DND-41 (cell line): ENCODE measurements around the gene B3GALT4.

Source experiments
- ATAC-seq: fragments of 200-7000 bp; cut with Tn5 transposase; 3 replicates; pipeline ENCODE4 v1.9.1; 2021; ENCODE audit warnings: low read depth; ENCODE audit not compliant: insufficient read depth
- DNase-seq: peaks from one replicate; pipeline ENCODE4 v3.0.0-alpha.2; 2020
- H2AFZ ChIP-seq: 2 replicates; pipeline ENCODE4 v1.6.0; 2012; ENCODE audit warnings: low read depth, low read length
- H3K27ac ChIP-seq: 2 replicates; pipeline ENCODE4 v1.5.1; 2012; ENCODE audit warnings: low read length, inconsistent platforms
- H3K27me3 ChIP-seq: fragments of 200-600 bp; sonication (generic); 2 replicates; pipeline ENCODE4 v1.6.0; 2012; ENCODE audit warnings: low read length, mild to moderate bottlenecking, inconsistent platforms; ENCODE audit not compliant: insufficient read depth, poor library complexity
- H3K36me3 ChIP-seq: 2 replicates; pipeline ENCODE4 v1.5.1; 2012; ENCODE audit warnings: low read length, inconsistent platforms; ENCODE audit not compliant: insufficient read depth
- H3K4me1 ChIP-seq: 2 replicates; pipeline ENCODE4 v1.5.1; 2012; ENCODE audit warnings: mild to moderate bottlenecking, low read length; ENCODE audit not compliant: insufficient read depth
- H3K4me2 ChIP-seq: 2 replicates; pipeline ENCODE4 v1.6.0; 2012; ENCODE audit warnings: mild to moderate bottlenecking, moderate library complexity, low read length, inconsistent platforms; ENCODE audit not compliant: insufficient read depth
- H3K4me3 ChIP-seq, 2 experiments: fragments of 200-600 bp in 1 of 2; shearing (Covaris generic) in 1 of 2; 2 replicates each; pipeline ENCODE4 v1.5.1; 2012 to 2016; ENCODE audit warnings: inconsistent platforms in 2 of 2, low read length in 2 of 2, mild to moderate bottlenecking in 2 of 2, low read depth in 1 of 2, moderate library complexity in 1 of 2
- H3K79me2 ChIP-seq: 2 replicates; pipeline ENCODE4 v1.6.0; 2012; ENCODE audit warnings: low read length, inconsistent platforms; ENCODE audit not compliant: insufficient read depth
- H3K9ac ChIP-seq: 2 replicates; pipeline ENCODE4 v1.6.0; 2012; ENCODE audit warnings: low read depth, mild to moderate bottlenecking, inconsistent platforms, low read length, moderate library complexity
- H3K9me3 ChIP-seq: 2 replicates; pipeline ENCODE4 v1.5.1; 2012; ENCODE audit warnings: low read length, moderate library complexity, mild to moderate bottlenecking, inconsistent platforms; ENCODE audit not compliant: insufficient read depth, severe bottlenecking
- H4K20me1 ChIP-seq: 2 replicates; pipeline ENCODE4 v1.6.0; 2012; ENCODE audit warnings: low read length; ENCODE audit not compliant: insufficient read depth
- EZH2 ChIP-seq: IDR thresholded peaks from 3 replicates; pipeline ENCODE4 v1.6.1; 2012; ENCODE audit warnings: borderline replicate concordance, low read depth, mild to moderate bottlenecking, moderate library complexity, low read length, inconsistent platforms; ENCODE audit not compliant: severe bottlenecking
- TF ChIP-seq, protein P1 (sequence below): IDR thresholded peaks from 2 replicates; pipeline ENCODE4 v1.5.1; 2012; ENCODE audit warnings: borderline replicate concordance, low read length, moderate library complexity, mild to moderate bottlenecking; ENCODE audit not compliant: poor library complexity, severe bottlenecking; ENCODE audit errors: extremely low read depth

B3GALT4 gene

DNA sequence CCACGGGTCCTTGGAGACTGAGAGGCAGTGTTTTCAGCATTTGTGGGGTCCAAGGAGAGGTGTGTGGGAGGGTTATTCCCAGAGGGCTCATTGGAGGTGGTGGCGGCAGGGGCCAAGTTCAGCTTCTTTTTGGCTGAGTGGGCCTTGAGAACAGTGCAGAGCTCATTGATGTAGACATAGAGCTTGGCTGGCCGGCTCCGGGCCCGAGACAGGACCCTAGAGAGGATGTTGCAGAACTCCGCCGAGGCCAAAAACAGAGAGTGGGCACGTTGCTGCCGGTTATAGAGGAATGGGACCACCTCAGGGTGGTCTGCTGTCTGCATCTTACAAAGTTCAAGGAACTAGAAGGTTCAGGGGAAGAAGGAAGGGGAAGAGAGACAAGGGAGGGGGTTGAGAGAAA lies 44.3 kb downstream of the B3GALT4 start:
- TF ChIP-seq, protein P1, sequence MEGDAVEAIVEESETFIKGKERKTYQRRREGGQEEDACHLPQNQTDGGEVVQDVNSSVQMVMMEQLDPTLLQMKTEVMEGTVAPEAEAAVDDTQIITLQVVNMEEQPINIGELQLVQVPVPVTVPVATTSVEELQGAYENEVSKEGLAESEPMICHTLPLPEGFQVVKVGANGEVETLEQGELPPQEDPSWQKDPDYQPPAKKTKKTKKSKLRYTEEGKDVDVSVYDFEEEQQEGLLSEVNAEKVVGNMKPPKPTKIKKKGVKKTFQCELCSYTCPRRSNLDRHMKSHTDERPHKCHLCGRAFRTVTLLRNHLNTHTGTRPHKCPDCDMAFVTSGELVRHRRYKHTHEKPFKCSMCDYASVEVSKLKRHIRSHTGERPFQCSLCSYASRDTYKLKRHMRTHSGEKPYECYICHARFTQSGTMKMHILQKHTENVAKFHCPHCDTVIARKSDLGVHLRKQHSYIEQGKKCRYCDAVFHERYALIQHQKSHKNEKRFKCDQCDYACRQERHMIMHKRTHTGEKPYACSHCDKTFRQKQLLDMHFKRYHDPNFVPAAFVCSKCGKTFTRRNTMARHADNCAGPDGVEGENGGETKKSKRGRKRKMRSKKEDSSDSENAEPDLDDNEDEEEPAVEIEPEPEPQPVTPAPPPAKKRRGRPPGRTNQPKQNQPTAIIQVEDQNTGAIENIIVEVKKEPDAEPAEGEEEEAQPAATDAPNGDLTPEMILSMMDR: no peak
- no peak for TF ChIP-seq EZH2
- Histone ChIP-seq H3K4me3 (peak overlapping the region in 1 of 2 experiments; percentile 76; a peak in 2 of 4 replicates), H3K36me3 (peaks cover 34% of the 10 kb centered on the region), H3K9ac (peak overlapping the region; percentile 85; the same call in 1 of the 2 replicates), H3K27me3 (no peaks in the 10 kb centered on the region), H3K79me2 (peaks cover 51% of the 10 kb centered on the region), H3K27ac (no peak overlapping the region; the same call in none of the 2 replicates), H4K20me1 (peaks cover 13% of the 10 kb centered on the region), H3K4me2 (peak overlapping the region; percentile 97), H3K9me3 (no peaks in the 10 kb centered on the region), H3K4me1 (peaks cover 64% of the 10 kb centered on the region), H2AFZ (no peak overlapping the region)
- DNase-seq: no peak
- ATAC-seq: no peak

DNA sequence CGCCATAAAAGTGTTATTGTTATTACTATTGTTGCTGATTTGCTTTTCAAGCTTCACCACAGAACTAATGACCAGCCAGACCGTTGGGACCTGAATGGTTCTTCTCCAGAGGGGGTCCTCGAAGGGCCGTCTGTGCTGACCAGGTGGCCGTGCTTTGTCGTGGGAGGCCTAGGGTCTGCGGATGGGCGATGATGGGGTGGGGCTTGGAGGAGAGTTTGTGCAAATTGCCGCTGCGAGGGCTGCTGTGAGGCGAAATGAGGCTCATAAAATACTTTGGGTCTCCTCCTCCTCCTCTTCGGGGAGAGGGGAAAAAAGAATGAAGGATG lies 46.7 kb downstream of the B3GALT4 start:
- H3K27ac ChIP-seq: peak overlapping the region; percentile 95
- peaks cover 48% of the 10 kb centered on the region for H3K4me1 ChIP-seq
- H3K36me3 ChIP-seq: peaks cover 32% of the 10 kb centered on the region
- H3K79me2 ChIP-seq: peaks cover 45% of the 10 kb centered on the region
- peak overlapping the region; percentile 54 to 76; a peak in 3 of 4 replicates for H3K4me3 ChIP-seq
- peak overlapping the region; percentile 91 for H2AFZ ChIP-seq
- H3K9ac ChIP-seq: peak overlapping the region; percentile 85
- no peak for ATAC-seq
- H3K4me2 ChIP-seq: peak overlapping the region; percentile 97
- peaks cover 11% of the 10 kb centered on the region for H4K20me1 ChIP-seq
- no peaks in the 10 kb centered on the region for H3K27me3 ChIP-seq
- no peak for DNase-seq
- H3K9me3 ChIP-seq: no peaks in the 10 kb centered on the region
- TF ChIP-seq EZH2: no peak
- TF ChIP-seq, protein P1: no peak

DNA sequence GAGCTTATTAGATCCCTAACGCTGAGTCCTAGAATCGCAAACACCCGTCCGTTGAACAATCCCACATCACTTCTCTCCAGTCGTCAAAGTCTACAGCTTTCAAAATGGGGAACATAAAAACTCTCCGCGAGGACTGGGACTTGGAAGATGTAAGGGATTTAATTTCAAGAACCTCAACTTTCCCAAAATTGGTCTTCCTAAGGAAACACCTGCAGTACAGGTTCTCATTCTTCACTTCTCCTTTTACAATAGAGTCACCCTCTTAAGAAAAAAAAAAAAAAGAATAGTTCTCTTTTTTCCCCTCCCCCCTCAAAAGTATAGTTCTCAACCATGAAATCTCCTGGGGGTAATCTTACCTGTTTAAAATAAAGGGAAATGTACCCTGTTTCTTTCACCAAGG lies 47.2 kb downstream of the B3GALT4 start:
- no peak for TF ChIP-seq EZH2
- TF ChIP-seq, protein P1: no peak
- Histone ChIP-seq H2AFZ (peak overlapping the region; percentile 91), H3K4me3 (peak overlapping the region; percentile 54 to 76; a peak in 3 of 4 replicates), H3K9ac (peak overlapping the region; percentile 85), H3K36me3 (peaks cover 27% of the 10 kb centered on the region), H3K4me1 (peaks cover 43% of the 10 kb centered on the region), H3K9me3 (no peaks in the 10 kb centered on the region), H3K4me2 (peak overlapping the region; percentile 97), H3K27ac (peak overlapping the region; percentile 95), H4K20me1 (peaks cover 11% of the 10 kb centered on the region), H3K79me2 (peaks cover 44% of the 10 kb centered on the region), H3K27me3 (no peaks in the 10 kb centered on the region)
- no peak for DNase-seq
- no peak for ATAC-seq
